B cell (primary cell): ENCODE measurements around the gene OR2B2. TPM values are rescaled to one million over a fixed set of nuclear protein-coding genes. Genes with fewer than 3 reads are reported as not detected.
"Not testable (repeated sequence)": the region's sequence is repeated elsewhere in the genome, so short reads cannot be mapped to it uniquely, and the experiment has no call there.

ENCODE experiments used
- ATAC-seq: fragments of 200-7000 bp; cut with Tn5 transposase; one replicate; pipeline ENCODE4 v1.10.0; 2021; ENCODE audit warnings: low read depth, mild to moderate bottlenecking, moderate number of reproducible peaks, moderate library complexity
- CTCF ChIA-PET: fragments of 350-600 bp; sonication (Branson Sonifier 250); formaldehyde crosslinking; loops from one replicate; lab custom pipeline; 2021; ENCODE audit warnings: antibody characterized with exemption, inconsistent platforms; lab: Charles Lee
- POLR2A ChIA-PET: fragments of 350-600 bp; sonication (Branson Sonifier 250); formaldehyde crosslinking; loops from one replicate; lab custom pipeline; 2021; ENCODE audit warnings: antibody characterized with exemption; lab: Charles Lee
- DNase-seq: peaks from one replicate; pipeline ENCODE4 v3.0.0; 2013
- H2AFZ ChIP-seq: 2 replicates; pipeline ENCODE4 v1.6.1; 2012; ENCODE audit warnings: mild to moderate bottlenecking, low read depth, low read length; ENCODE audit not compliant: insufficient read depth, poor library complexity, severe bottlenecking
- H3K27ac ChIP-seq, 2 donors: 1 replicate in 1 of 2; 2 replicates in 1 of 2; pipeline ENCODE4 v1.5.1; 2012 to 2013; ENCODE audit warnings: low read length in 2 of 2, mild to moderate bottlenecking in 2 of 2, moderate library complexity in 1 of 2
- H3K27me3 ChIP-seq, 4 experiments: fragments of 200-600 bp in 1 of 4; sonication (generic) in 1 of 4; replicated peaks in 1 of 4; 1 replicate in 2 of 4; 2 replicates in 2 of 4; pipeline versions ENCODE4 v1.6.1 to v1.7.0; 2013 to 2016; ENCODE audit warnings: low read length in 3 of 4, mild to moderate bottlenecking in 2 of 4, mixed read lengths in 1 of 4, moderate library complexity in 1 of 4; ENCODE audit not compliant: insufficient read depth in 4 of 4, control insufficient read depth in 3 of 4; ENCODE audit errors: control extremely low read depth in 1 of 4
- H3K36me3 ChIP-seq, 2 experiments: replicated peaks in 1 of 2; 1 replicate in 1 of 2; 2 replicates in 1 of 2; pipeline versions ENCODE4 v1.6.1 to v1.7.1; 2013; ENCODE audit warnings: low read length in 1 of 2; ENCODE audit not compliant: insufficient read depth in 2 of 2, control insufficient read depth in 1 of 2; ENCODE audit errors: control extremely low read depth in 1 of 2, extremely low read depth in 1 of 2
- H3K4me1 ChIP-seq, 2 donors: fragments of 200-600 bp in 1 of 2; sonication (generic) in 1 of 2; 1 replicate in 1 of 2; 2 replicates in 1 of 2; pipeline versions ENCODE4 v1.5.1 to v1.6.1; 2013 to 2017; ENCODE audit warnings: low read length in 2 of 2; ENCODE audit not compliant: control insufficient read depth in 2 of 2, insufficient read depth in 2 of 2
- H3K4me2 ChIP-seq: replicated peaks from 2 replicates; pipeline ENCODE3; 2012; ENCODE audit warnings: mild to moderate bottlenecking, low read depth, low read length; ENCODE audit not compliant: poor library complexity, severe bottlenecking
- H3K4me3 ChIP-seq, 5 experiments: fragments of 200-600 bp in 1 of 5; sonication (generic) in 1 of 5; 1 replicate in 3 of 5; 2 replicates in 2 of 5; pipeline versions ENCODE4 v1.5.1 to v1.7.0; 2011 to 2016; ENCODE audit warnings: low read length in 4 of 5, mild to moderate bottlenecking in 4 of 5, low read depth in 2 of 5, control low read depth in 1 of 5, moderate library complexity in 1 of 5; ENCODE audit not compliant: insufficient read depth in 1 of 5; ENCODE audit errors: control extremely low read depth in 1 of 5, extremely low read depth in 1 of 5
- H3K79me2 ChIP-seq: fragments of 200-600 bp; sonication (generic); one replicate; pipeline ENCODE4 v1.6.0; 2016; ENCODE audit warnings: low read length; ENCODE audit not compliant: control insufficient read depth, insufficient read depth
- H3K9ac ChIP-seq: fragments of 200-600 bp; sonication (generic); 2 replicates; pipeline ENCODE4 v1.6.1; 2017; ENCODE audit warnings: mild to moderate bottlenecking, low read length, moderate library complexity
- H3K9me3 ChIP-seq, 3 donors: one replicate each; pipeline versions ENCODE4 v1.6.1 to v1.7.1; 2013; ENCODE audit warnings: low read length in 2 of 3; ENCODE audit not compliant: control insufficient read depth in 2 of 3, insufficient read depth in 1 of 3; ENCODE audit errors: control extremely low read depth in 1 of 3
- H4K20me1 ChIP-seq: 2 replicates; pipeline ENCODE4 v1.6.0; 2012; ENCODE audit warnings: mild to moderate bottlenecking, low read length; ENCODE audit not compliant: insufficient read depth, control insufficient read depth, poor library complexity, severe bottlenecking
- H3K27ac Mint-ChIP-seq: one replicate; pipeline ENCODE4 v1.8.0; 2021; ENCODE audit warnings: mixed read lengths
- H3K27me3 Mint-ChIP-seq: one replicate; pipeline ENCODE4 v1.8.0; 2021; ENCODE audit warnings: mixed read lengths
- H3K4me1 Mint-ChIP-seq: one replicate; pipeline ENCODE4 v1.8.0; 2021; ENCODE audit warnings: mixed read lengths
- H3K4me3 Mint-ChIP-seq: one replicate; pipeline ENCODE4 v1.8.0; 2021; ENCODE audit warnings: mixed read lengths
- H3K9me3 Mint-ChIP-seq: one replicate; pipeline ENCODE4 v1.8.0; 2022; ENCODE audit warnings: mixed read lengths; ENCODE audit not compliant: insufficient read depth
- EZH2 ChIP-seq: IDR thresholded peaks from 2 replicates; pipeline ENCODE4 v1.6.1; 2012; ENCODE audit warnings: borderline replicate concordance, low read depth, mild to moderate bottlenecking, moderate library complexity, low read length; ENCODE audit not compliant: insufficient read depth, poor library complexity, severe bottlenecking
- WGBS: methylation state at CpG from one replicate; pipeline ENCODE4 v1.1.5; 2013; ENCODE audit warnings: missing lambda C conversion rate; ENCODE audit not compliant: insufficient coverage; 5-methylcytosine and 5-hydroxymethylcytosine counted together
- intact Hi-C: fragments of 100-400 bp; cut with micrococcal nuclease; formaldehyde crosslinking; loops from one replicate; pipeline ENCODE4 v1.10.0; 2022
- polyA plus RNA-seq: library from polyadenylated mRNA; depleted of rRNA; stranded (reverse); fragments of >200 nt; gene quantifications from 2 replicates; pipeline ENCODE4 v1.2.3, GENCODE V29; 2012
- total RNA-seq, 2 donors: library from RNA; stranded (reverse); fragments of 120-200 nt in 1 of 2; gene quantifications; 1 replicate in 1 of 2; 2 replicates in 1 of 2; pipeline versions ENCODE4 v1.2.3 to v1.2.4, GENCODE V29; 2013 to 2022
- TF ChIP-seq, protein P1 (sequence below): fragments of 200-600 bp; IDR thresholded peaks from one replicate; pipeline ENCODE4 v1.8.0; 2022; ENCODE audit warnings: antibody characterized with exemption, mild to moderate bottlenecking

Gene OR2B2
- total and polyA plus RNA-seq, 2 donors (not counting 1 experiment from before 2014, with no cell fraction given) = not detected

- H3K27me3 ChIP-seq = peaks cover 0 to 4% (median 0%) of the 10 kb centered on the region in 4 experiments
- ATAC-seq (no peak), DNase-seq (no peak)
- H3K36me3 ChIP-seq = no peaks in the 10 kb centered on the region
- CTCF ChIA-PET = no interaction called here
- H3K4me1 ChIP-seq = no peaks in the 10 kb centered on the region
- H3K27ac Mint-ChIP-seq = no peak overlapping the region
- no peaks in the 10 kb centered on the region for H3K79me2 ChIP-seq
- peaks cover 21% of the 10 kb centered on the region for H3K27me3 Mint-ChIP-seq
- H3K9ac ChIP-seq = no peak overlapping the region
- no peak overlapping the region for H3K4me3 ChIP-seq
- no peaks in the 10 kb centered on the region for H3K4me1 Mint-ChIP-seq
- no peaks in the 10 kb centered on the region for H4K20me1 ChIP-seq
- TF ChIP-seq, protein P1, sequence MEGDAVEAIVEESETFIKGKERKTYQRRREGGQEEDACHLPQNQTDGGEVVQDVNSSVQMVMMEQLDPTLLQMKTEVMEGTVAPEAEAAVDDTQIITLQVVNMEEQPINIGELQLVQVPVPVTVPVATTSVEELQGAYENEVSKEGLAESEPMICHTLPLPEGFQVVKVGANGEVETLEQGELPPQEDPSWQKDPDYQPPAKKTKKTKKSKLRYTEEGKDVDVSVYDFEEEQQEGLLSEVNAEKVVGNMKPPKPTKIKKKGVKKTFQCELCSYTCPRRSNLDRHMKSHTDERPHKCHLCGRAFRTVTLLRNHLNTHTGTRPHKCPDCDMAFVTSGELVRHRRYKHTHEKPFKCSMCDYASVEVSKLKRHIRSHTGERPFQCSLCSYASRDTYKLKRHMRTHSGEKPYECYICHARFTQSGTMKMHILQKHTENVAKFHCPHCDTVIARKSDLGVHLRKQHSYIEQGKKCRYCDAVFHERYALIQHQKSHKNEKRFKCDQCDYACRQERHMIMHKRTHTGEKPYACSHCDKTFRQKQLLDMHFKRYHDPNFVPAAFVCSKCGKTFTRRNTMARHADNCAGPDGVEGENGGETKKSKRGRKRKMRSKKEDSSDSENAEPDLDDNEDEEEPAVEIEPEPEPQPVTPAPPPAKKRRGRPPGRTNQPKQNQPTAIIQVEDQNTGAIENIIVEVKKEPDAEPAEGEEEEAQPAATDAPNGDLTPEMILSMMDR = no peak
- TF ChIP-seq EZH2 = no peak
- no peak overlapping the region for H3K27ac ChIP-seq
- H3K9me3 Mint-ChIP-seq = no peaks in the 10 kb centered on the region
- H3K4me2 ChIP-seq = no peak overlapping the region
- no peaks in the 10 kb centered on the region for H3K9me3 ChIP-seq
- intact Hi-C loops = no loop called here
- WGBS = no CpG with 5 or more reads among the region's 1 CpG
- no peak overlapping the region for H2AFZ ChIP-seq
- H3K4me3 Mint-ChIP-seq = no peak overlapping the region
- POLR2A ChIA-PET = no interaction called here
These were observed 28.6 kb upstream of the OR2B2 start for GRCh38 chr6:27940766-27941165.

- Histone ChIP-seq H3K79me2 (no peaks in the 10 kb centered on the region), H2AFZ (no peak overlapping the region), H3K4me3 (no peak overlapping the region), H3K27me3 (no peaks in the 10 kb centered on the region), H4K20me1 (no peaks in the 10 kb centered on the region), H3K4me1 (no peaks in the 10 kb centered on the region), H3K27ac (no peak overlapping the region), H3K9ac (no peak overlapping the region), H3K36me3 (no peaks in the 10 kb centered on the region), H3K9me3 (peaks cover 0 to 7% (median 0%) of the 10 kb centered on the region in 3 donors), H3K4me2 (no peak overlapping the region)
- intact Hi-C loops = no loop called here
- H3K27me3 Mint-ChIP-seq = peaks cover 7% of the 10 kb centered on the region
- ATAC-seq (no peak), DNase-seq (no peak)
- TF ChIP-seq, protein P1 = no peak
- TF ChIP-seq EZH2 = no peak
- WGBS = no CpG with 5 or more reads among the region's 2 CpGs
- POLR2A ChIA-PET = no interaction called here
- no peaks in the 10 kb centered on the region for H3K4me1 Mint-ChIP-seq
- peaks cover 5% of the 10 kb centered on the region for H3K9me3 Mint-ChIP-seq
- CTCF ChIA-PET = no interaction called here
- no peak overlapping the region for H3K4me3 Mint-ChIP-seq
- H3K27ac Mint-ChIP-seq = no peak overlapping the region
These were observed 19.0 kb upstream of the OR2B2 start for GRCh38 chr6:27931209-27931608.

DNA sequence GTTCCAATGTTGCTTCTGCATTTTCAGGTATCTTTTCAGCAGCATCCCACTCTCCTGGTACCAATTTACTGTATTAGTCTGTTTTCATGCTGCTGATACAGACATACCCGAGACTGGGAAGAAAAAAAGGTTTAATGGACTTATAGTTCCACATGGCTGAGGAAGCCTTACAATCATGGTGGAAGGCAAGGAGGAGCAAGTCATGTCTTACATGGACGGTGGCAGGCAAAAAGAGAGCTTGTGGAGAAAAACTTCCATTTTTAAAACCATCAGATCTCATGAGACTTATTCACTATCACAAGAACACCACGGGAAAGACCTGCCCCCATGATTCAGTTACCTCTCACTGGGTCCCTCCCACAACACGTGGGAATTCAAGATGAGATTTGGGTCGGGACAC, 17.7 kb upstream of the OR2B2 start:
- H3K27me3 ChIP-seq, intact Hi-C loops, H2AFZ ChIP-seq, H3K4me3 Mint-ChIP-seq, H3K4me2 ChIP-seq, H3K36me3 ChIP-seq, DNase-seq, H3K9ac ChIP-seq, H3K79me2 ChIP-seq, H4K20me1 ChIP-seq, H3K27ac ChIP-seq, H3K4me3 ChIP-seq, POLR2A ChIA-PET, H3K27ac Mint-ChIP-seq, CTCF ChIA-PET, H3K4me1 Mint-ChIP-seq, ATAC-seq, H3K4me1 ChIP-seq, H3K9me3 ChIP-seq, H3K9me3 Mint-ChIP-seq, H3K27me3 Mint-ChIP-seq: not testable (repeated sequence)
- WGBS = 71% methylated on average over 2 of the region's 5 CpGs
